ENCODE results near the gene DUXB. TPM values are rescaled to one million over a fixed set of nuclear protein-coding genes. Genes with fewer than 3 reads are reported as not detected.

The DUXB gene
- total RNA-seq, 1 donor from 2014 or later: not detected

DNA sequence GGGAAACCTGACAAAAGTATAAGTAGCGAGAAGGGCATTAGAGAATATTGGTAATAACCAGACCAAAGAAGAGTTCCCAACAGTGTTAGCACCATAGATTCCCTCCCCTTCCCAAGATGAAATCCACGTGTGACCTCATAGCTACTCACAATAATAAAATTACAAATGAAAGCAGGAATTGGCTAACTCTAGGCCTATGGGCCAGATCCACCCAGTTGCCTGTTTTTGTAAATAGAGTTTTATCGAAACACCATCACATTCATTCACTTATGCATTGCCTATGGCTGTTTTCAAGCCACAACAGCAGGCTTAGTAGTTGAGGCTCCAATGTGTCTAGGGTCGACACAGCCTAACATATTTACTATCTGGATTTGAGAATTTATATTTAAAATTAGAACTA lies 17.2 kb upstream of the DUXB start:
- intact Hi-C loops (cut with micrococcal nuclease): no loop called here
- DNase-seq: no peak
- TF ChIP-seq, protein P1, sequence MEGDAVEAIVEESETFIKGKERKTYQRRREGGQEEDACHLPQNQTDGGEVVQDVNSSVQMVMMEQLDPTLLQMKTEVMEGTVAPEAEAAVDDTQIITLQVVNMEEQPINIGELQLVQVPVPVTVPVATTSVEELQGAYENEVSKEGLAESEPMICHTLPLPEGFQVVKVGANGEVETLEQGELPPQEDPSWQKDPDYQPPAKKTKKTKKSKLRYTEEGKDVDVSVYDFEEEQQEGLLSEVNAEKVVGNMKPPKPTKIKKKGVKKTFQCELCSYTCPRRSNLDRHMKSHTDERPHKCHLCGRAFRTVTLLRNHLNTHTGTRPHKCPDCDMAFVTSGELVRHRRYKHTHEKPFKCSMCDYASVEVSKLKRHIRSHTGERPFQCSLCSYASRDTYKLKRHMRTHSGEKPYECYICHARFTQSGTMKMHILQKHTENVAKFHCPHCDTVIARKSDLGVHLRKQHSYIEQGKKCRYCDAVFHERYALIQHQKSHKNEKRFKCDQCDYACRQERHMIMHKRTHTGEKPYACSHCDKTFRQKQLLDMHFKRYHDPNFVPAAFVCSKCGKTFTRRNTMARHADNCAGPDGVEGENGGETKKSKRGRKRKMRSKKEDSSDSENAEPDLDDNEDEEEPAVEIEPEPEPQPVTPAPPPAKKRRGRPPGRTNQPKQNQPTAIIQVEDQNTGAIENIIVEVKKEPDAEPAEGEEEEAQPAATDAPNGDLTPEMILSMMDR (IDR thresholded peaks at IDR 0.05; ENCODE audit: borderline replicate concordance): no peak

GRCh38 chr16:75714661-75715060 lies 13.4 kb upstream of the DUXB start:
- TF ChIP-seq, protein P1 (IDR thresholded peaks at IDR 0.05; ENCODE audit: borderline replicate concordance): no peak
- Histone ChIP-seq H3K27me3 (ENCODE audit: low read depth) (no peaks in the 10 kb centered on the region), H3K27ac (replicated peaks) (no peak overlapping the region), H3K9me3 (replicated peaks) (peaks cover 29% of the 10 kb centered on the region), H3K4me3 (no peak overlapping the region), H3K4me1 (no peaks in the 10 kb centered on the region), H3K36me3 (peaks cover 10% of the 10 kb centered on the region)
- no peak for DNase-seq
- intact Hi-C loops (cut with micrococcal nuclease): no loop called here

More for the DNA sequence above, 17.2 kb upstream of the DUXB start:
- Histone ChIP-seq H3K27ac (replicated peaks) (no peak overlapping the region), H3K4me1 (no peaks in the 10 kb centered on the region), H3K9me3 (replicated peaks) (peaks cover 21% of the 10 kb centered on the region), H3K27me3 (ENCODE audit: low read depth) (no peaks in the 10 kb centered on the region), H3K36me3 (no peaks in the 10 kb centered on the region), H3K4me3 (no peak overlapping the region)

- Histone ChIP-seq H3K4me1 (no peaks in the 10 kb centered on the region), H3K27ac (replicated peaks) (no peak overlapping the region), H3K4me3 (no peak overlapping the region), H3K9me3 (replicated peaks) (peaks cover 27% of the 10 kb centered on the region), H3K27me3 (ENCODE audit: low read depth) (no peaks in the 10 kb centered on the region), H3K36me3 (peaks cover 13% of the 10 kb centered on the region)
- TF ChIP-seq, protein P1 (IDR thresholded peaks at IDR 0.05; ENCODE audit: borderline replicate concordance): no peak
- DNase-seq: no peak
- intact Hi-C loops (cut with micrococcal nuclease): no loop called here
These were observed 9.1 kb upstream of the DUXB start for GRCh38 chr16:75710344-75710743.

DNA sequence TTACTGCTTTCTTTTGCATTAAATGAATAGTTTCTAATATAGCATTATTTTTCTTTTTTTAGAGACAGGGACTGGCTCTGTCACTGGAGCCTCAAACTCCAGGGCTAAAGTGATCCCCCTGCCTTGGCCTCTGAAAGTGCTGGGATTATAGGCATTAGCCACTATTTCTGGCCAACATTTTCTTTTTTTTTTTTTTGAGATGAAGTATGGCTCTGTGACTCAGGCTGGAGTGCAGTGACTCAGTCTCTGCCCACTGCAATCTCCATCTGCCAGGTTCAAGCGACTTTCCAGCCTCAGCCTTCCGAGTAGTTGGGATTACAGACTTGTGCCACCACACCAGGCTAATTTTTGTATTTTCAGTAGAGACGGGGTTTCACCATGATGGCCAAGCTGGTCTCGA lies 2.0 kb upstream of the DUXB start:
- H3K9me3 ChIP-seq (replicated peaks): no peaks in the 10 kb centered on the region
- H3K36me3 ChIP-seq: no peaks in the 10 kb centered on the region
- DNase-seq: no peak
- H3K27me3 ChIP-seq (ENCODE audit: low read depth): no peaks in the 10 kb centered on the region
- H3K4me3 ChIP-seq: no peak overlapping the region
- TF ChIP-seq, protein P1 (IDR thresholded peaks at IDR 0.05; ENCODE audit: borderline replicate concordance): no peak
- no peak overlapping the region for H3K27ac ChIP-seq (replicated peaks)
- H3K4me1 ChIP-seq: no peaks in the 10 kb centered on the region
- intact Hi-C loops (cut with micrococcal nuclease): no loop called here

GRCh38 chr16:75702242-75702641 lies 981 bp upstream of the DUXB start:
- H3K36me3 ChIP-seq: no peaks in the 10 kb centered on the region
- no peaks in the 10 kb centered on the region for H3K27me3 ChIP-seq (ENCODE audit: low read depth)
- no peak for DNase-seq
- intact Hi-C loops (cut with micrococcal nuclease): no loop called here
- TF ChIP-seq, protein P1 (IDR thresholded peaks at IDR 0.05; ENCODE audit: borderline replicate concordance): no peak
- H3K27ac ChIP-seq (replicated peaks): no peak overlapping the region
- H3K4me1 ChIP-seq: no peaks in the 10 kb centered on the region
- no peaks in the 10 kb centered on the region for H3K9me3 ChIP-seq (replicated peaks)
- no peak overlapping the region for H3K4me3 ChIP-seq

DNA sequence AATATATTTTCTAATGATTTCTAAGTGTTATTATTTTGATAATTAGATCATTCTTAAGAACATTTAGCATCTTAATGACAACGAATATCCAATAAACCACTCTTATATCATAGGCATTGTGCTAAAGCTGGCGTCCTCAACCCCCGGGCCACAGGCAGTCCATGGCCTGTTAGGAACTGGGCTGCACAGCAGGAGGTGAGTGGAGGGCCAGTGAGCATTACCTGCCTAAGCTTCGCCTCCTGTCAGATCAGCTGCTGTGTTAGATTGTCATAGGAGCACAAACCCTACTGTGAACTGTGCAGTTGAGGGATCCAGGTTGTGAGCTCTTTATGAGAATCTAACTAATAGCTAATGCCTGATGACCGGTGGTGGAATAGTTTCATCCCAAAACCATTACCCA lies 3.7 kb downstream of the DUXB start:
- H3K4me1 ChIP-seq: no peaks in the 10 kb centered on the region
- no peak overlapping the region for H3K27ac ChIP-seq (replicated peaks)
- no peaks in the 10 kb centered on the region for H3K9me3 ChIP-seq (replicated peaks)
- no peak for DNase-seq
- H3K36me3 ChIP-seq: no peaks in the 10 kb centered on the region
- TF ChIP-seq, protein P1 (IDR thresholded peaks at IDR 0.05; ENCODE audit: borderline replicate concordance): no peak
- no peaks in the 10 kb centered on the region for H3K27me3 ChIP-seq (ENCODE audit: low read depth)
- no peak overlapping the region for H3K4me3 ChIP-seq
- intact Hi-C loops (cut with micrococcal nuclease): loop anchor here (10.0 kb wide), 1 partner anchor 63 kb away; no protein-coding TSS in a partner anchor
